Superior temporal gyrus (tissue), 1 donor: ENCODE results near the gene CSRNP3.
"Not testable (repeated sequence)": the region's sequence is repeated elsewhere in the genome, so short reads cannot be mapped to it uniquely, and the experiment has no call there.

ENCODE experiments used
- DNase-seq: peaks from one replicate; pipeline ENCODE4 v3.0.0-alpha.2; 2016; ENCODE audit errors: extremely low spot score

CSRNP3 gene

GRCh38 chr2:165586019-165586418 is 116.5 kb downstream of the CSRNP3 start:
- DNase-seq: no peak

DNA sequence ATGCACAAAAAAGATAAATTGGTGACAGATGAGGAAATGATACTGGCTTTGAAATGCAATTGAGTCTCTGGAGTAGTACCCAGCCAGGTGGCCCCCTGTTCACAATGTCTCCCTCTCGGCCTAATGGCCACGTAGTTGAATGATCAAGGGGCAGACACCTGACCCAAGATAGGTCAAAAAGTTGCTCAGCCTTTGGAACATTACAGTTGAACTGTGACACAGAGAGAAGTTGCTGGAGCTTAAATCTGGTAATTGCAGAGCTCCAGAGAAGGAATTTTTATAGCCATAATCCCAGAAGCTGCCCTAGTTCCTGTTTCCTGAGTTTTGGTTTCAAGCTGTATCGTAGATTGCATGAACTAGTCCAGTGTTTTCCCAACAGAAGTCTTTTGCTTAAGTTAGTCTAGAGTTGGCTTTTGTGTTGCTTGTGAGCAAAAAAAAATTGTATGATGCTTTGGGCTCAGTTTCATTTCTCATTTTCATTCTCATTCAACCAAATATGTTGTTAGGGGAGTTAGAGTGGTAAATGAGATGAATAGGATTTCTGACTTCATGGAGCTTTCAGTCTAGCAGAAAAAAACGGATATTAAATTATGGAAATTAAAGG is 117.9 kb downstream of the CSRNP3 start:
- DNase-seq: no peak

GRCh38 chr2:165590999-165591398 is 121.5 kb downstream of the CSRNP3 start:
- not testable (repeated sequence) for DNase-seq

DNA sequence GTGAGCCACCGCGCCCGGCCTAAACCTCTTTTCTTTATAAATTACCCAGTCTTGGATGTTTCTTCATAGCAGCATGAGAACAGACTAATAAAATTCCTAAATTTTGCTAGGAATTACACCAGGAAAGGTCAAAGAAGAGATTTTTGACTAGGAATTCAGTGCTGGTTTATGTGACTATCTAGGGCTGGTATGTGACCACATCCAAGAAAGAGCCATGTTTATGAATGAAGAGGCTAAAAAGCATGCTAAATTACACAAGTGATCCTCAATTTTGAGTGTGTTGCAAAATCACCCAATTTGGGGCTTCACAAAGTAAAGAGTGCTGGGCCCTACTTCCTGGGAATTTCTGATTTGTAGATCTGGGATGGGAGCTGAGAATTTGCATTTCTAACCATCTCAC is 123.6 kb downstream of the CSRNP3 start:
- no peak for DNase-seq

- no peak for DNase-seq
These were observed 124.9 kb downstream of the CSRNP3 start for GRCh38 chr2:165594231-165594934.

DNA sequence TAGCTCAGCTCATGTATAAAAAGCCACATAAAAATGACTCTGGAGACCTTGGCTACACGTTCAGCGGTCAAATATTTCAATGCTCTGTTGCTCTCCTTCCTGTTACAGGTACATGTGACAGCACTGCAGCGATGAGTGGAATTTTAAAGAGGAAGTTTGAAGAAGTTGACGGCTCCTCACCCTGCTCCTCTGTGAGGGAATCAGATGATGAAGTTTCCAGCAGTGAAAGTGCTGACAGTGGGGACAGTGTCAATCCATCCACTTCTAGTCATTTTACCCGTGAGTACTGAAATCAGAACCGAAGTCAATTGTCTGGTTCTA is 125.4 kb downstream of the CSRNP3 start:
- DNase-seq: no peak

DNA sequence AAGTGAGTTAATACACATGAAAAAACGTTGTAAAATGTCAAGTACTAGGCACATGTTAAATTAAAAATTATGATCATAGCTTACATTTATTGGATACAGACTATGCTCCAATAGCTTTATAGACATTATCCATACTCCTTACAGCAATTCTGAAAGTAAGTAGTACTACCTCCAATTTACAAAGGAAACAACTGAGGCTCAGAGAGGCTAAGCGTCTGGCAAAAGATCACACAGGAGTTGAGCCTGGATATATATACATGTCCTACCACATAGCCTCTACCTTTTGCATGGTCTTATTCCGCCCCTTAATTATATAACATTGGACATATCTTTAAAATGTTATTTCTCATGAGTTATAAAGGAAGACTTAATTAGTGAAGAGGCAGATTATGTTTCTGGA is 127.3 kb downstream of the CSRNP3 start:
- DNase-seq: no peak

- DNase-seq: no peak
These were observed 131.8 kb downstream of the CSRNP3 start for GRCh38 chr2:165601065-165601830.

DNA sequence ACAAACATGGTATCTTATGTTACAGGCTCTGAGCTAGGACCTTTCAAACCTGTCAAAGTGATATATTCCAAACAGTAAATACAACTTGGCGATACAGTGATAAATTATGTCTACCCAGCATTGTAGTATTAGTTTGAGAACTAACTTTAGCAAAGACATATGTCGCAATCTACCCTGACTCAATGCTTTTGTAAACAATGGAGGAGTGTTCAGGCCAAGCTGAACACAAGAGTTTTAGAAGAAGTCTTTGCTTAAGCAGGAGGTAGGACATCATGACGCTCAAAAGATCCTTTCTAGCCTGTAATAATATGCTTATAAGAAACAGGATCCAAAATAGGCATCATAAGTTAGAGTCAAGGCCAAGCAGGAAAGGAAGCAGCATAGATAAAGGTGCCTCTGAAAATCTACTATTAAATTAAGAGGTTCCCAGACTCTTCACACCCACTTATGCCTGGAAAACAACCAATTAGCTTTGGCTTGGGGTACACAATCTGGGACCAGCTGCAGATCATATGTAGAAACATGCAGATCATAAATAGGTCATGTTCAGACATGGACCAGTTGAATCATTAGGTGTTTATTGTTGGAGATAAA is 132.5 kb downstream of the CSRNP3 start:
- no peak for DNase-seq

- DNase-seq: no peak
These were observed 140.2 kb downstream of the CSRNP3 start for GRCh38 chr2:165609672-165610071.

DNA sequence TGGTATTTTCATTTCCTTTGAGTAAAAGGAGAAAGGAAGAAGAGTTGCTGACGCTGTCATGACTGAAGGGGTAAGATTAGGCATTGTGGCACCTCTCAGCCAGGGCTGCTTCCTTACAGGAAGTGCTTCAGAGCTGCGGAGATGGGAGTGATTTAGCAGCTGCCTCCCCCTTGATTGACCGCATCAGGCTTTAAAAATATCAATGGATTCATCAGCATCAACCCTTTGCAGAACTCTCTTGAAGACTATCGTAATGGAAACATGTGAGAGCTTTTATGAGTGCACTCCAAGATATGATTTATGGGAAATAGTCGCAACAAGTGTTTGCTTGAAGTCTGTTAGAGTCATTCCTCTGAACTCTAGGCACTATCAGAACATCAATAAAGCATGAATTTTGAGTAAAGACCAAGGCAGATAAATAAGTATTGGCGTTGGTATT is 141.1 kb downstream of the CSRNP3 start:
- DNase-seq: no peak

- DNase-seq: no peak
These were observed 148.4 kb downstream of the CSRNP3 start for GRCh38 chr2:165617741-165618481.

DNA sequence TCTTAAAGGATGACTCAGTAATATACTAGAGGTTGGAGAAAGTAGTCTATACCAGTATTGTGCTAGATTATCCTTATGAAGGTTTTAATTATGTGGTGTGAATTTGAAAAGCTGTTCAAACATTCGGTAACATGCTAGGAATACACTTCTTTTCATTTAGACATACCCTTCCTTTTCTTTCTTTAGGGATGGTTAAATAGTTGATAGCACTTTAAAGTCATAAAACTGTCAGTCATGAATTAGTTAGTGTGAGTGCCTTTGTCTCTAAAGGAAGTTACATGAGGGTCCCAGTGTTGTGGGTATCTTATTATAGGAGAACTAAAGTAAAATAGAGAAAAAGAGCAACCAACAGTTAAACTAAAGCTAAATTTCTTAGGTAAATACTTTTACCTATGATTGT is 149.3 kb downstream of the CSRNP3 start:
- no peak for DNase-seq

GRCh38 chr2:165621086-165621560 is 151.6 kb downstream of the CSRNP3 start:
- no peak for DNase-seq

- no peak for DNase-seq
These were observed 153.7 kb downstream of the CSRNP3 start for GRCh38 chr2:165623161-165623560.

DNA sequence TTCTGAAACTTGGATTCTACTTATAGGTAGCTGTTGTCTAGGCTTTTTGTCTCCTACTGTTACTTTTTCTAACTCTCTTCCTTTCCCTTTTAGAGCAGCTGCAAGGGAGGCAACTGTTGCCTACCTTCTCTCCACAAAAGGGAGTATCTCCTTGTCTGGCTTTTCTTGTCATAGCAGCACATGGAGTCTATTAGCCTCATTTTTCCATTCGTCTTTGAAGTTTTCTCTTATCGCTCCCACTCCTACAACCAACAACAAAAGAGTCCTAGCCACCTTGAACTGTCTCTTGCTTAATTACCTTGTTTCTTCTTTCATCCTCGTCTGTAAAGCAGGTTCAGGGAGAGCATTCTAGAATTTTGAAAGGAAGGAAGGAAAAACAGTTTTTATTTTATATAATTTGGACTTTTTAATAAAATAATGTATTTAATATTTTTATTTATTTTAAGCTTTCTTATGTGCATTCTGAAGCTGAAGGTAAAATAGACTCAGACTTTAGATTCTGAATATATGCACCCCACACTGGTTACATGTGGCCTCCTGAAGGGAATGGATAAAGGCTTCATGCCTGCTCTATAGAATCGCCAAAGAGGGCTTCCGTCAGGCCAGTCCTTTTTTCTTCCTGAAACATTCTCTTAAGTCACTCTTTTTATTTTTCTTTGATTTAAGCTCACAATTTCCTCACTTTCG is 154.4 kb downstream of the CSRNP3 start:
- DNase-seq: no peak

GRCh38 chr2:165624470-165624800 is 154.9 kb downstream of the CSRNP3 start:
- DNase-seq: no peak

DNA sequence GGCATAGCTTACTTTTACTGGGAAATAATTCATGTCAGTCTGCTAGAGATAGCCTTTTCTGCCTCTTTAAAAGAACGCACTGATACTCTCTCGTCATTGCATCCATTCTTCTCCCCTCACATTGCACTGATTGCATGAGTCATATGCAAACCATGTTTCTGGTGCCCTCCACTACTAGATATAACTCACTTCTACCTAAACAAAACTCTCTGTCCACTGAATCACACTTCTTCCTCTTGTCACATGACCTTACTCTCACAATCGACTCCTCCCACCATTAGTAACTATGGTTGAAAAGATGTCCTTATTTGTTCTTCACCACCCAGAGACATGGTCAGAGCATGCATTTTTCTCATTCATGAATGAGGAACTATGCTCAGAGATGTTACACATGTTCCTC is 158.0 kb downstream of the CSRNP3 start:
- DNase-seq: no peak

DNA sequence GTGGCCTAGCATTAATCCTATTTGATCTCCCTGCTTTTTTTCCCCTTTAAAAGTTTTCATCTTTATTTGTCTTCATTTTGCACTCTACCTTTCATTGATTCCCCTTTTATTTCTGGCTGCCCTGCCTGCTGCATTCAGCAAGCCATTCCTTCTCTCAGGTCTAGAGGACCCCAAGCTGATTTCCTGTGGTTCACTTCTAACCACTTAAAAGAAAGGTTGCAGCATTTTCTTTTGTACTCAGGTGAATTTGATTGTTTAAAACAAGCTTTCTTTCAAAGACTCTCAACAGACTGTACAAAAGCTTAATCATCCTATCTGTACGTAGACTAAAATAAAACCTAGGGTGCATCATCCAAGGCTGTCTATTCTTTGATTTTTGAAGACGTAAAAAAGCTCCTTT is 160.3 kb downstream of the CSRNP3 start:
- no peak for DNase-seq

GRCh38 chr2:165630236-165630635 is 160.7 kb downstream of the CSRNP3 start:
- no peak for DNase-seq

DNA sequence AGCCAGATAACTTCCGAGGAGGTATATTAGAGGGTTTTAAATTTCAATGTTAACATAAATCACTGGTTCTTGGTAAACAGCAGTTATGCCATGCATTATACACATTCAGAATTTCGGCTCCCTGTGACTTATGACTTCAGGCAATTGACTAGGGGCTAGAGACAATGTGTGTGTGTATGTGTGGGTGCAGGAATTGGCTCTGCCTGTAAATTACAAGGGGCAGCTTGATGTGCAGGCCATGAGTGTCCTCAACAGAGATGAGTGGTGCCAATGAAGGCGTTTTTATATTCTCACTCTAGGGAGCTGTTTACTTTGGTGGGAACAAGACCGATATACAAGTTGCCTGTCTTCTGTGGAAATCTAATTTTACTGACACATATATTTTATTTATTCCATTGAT is 161.6 kb downstream of the CSRNP3 start:
- DNase-seq: no peak
